IMR-90 (cell line): ENCODE measurements around the gene AOPEP. TPM values are rescaled to one million over a fixed set of nuclear protein-coding genes. Genes with fewer than 3 reads are reported as not detected.

Experiments
- ATAC-seq: fragments of 200-7000 bp; cut with Tn5 transposase; 2 replicates; pipeline ENCODE4 v1.9.1; 2020; ENCODE audit warnings: low read depth, mild to moderate bottlenecking, moderate library complexity
- BruUV-seq: library from RNA; stranded (reverse); fragments of 400-500 nt; replicated peaks from 2 replicates; lab custom pipeline; 2021; lab: Mats Ljungman, UMichigan
- CTCF ChIA-PET: fragments of 300-600 bp; formaldehyde crosslinking; extraction: SDS; loops from one replicate; lab custom pipeline; 2021; ENCODE audit warnings: antibody characterized with exemption; lab: Yijun Ruan, JAX
- POLR2A ChIA-PET: fragments of 300-600 bp; sonication (Branson Sonifier 250); formaldehyde crosslinking; loops from one replicate; lab custom pipeline; 2022; ENCODE audit warnings: antibody characterized with exemption; ENCODE audit not compliant: unreplicated experiment; lab: Charles Lee
- DNase-seq: peaks from one replicate; pipeline ENCODE4 v3.0.0; 2013
- H2AFZ ChIP-seq: replicated peaks from 2 replicates; pipeline ENCODE3; 2013; ENCODE audit warnings: low read length, mild to moderate bottlenecking; ENCODE audit not compliant: poor library complexity
- H2AK5ac ChIP-seq: 2 replicates; pipeline ENCODE4 v1.6.1; 2013; ENCODE audit warnings: low read depth, low read length, inconsistent platforms
- H2AK9ac ChIP-seq: replicated peaks from 2 replicates; pipeline ENCODE3; 2013; ENCODE audit warnings: mild to moderate bottlenecking, low read depth, low read length, moderate library complexity; ENCODE audit not compliant: poor library complexity
- H2BK120ac ChIP-seq: 2 replicates; pipeline ENCODE4 v1.6.1; 2013; ENCODE audit warnings: low read depth, low read length, inconsistent platforms
- H2BK15ac ChIP-seq: 3 replicates; pipeline ENCODE4 v1.6.1; 2013; ENCODE audit warnings: low read depth, low read length, inconsistent platforms
- H2BK20ac ChIP-seq: 2 replicates; pipeline ENCODE4 v1.6.1; 2013; ENCODE audit warnings: low read depth, mild to moderate bottlenecking, inconsistent platforms, low read length, moderate library complexity
- H2BK5ac ChIP-seq: 2 replicates; pipeline ENCODE4 v1.6.1; 2013; ENCODE audit warnings: mild to moderate bottlenecking, low read depth, low read length, inconsistent platforms; ENCODE audit not compliant: poor library complexity, severe bottlenecking
- H3K14ac ChIP-seq: replicated peaks from 2 replicates; pipeline ENCODE4 v1.6.1; 2013; ENCODE audit warnings: low read depth, low read length, inconsistent platforms
- H3K18ac ChIP-seq: 2 replicates; pipeline ENCODE4 v1.6.1; 2013; ENCODE audit warnings: low read depth, low read length, control low read depth
- H3K23ac ChIP-seq: 2 replicates; pipeline ENCODE4 v1.6.1; 2013; ENCODE audit warnings: low read depth, low read length, inconsistent platforms
- H3K27ac ChIP-seq: 2 replicates; pipeline ENCODE4 v1.5.1; 2013; ENCODE audit warnings: mild to moderate bottlenecking, control low read depth, low read length; ENCODE audit not compliant: insufficient read depth
- H3K27me3 ChIP-seq: 2 replicates; pipeline ENCODE4 v1.6.1; 2013; ENCODE audit warnings: low read length; ENCODE audit not compliant: control insufficient read depth, insufficient read depth
- H3K36me3 ChIP-seq: 2 replicates; pipeline ENCODE4 v1.6.1; 2013; ENCODE audit warnings: low read length, mixed read lengths; ENCODE audit not compliant: control insufficient read depth, insufficient read depth
- H3K4ac ChIP-seq: 2 replicates; pipeline ENCODE4 v1.6.1; 2013; ENCODE audit warnings: low read depth, low read length, inconsistent platforms
- H3K4me1 ChIP-seq: 2 replicates; pipeline ENCODE4 v1.6.1; 2013; ENCODE audit warnings: low read length, mixed read lengths; ENCODE audit not compliant: control insufficient read depth, insufficient read depth
- H3K4me2 ChIP-seq: 2 replicates; pipeline ENCODE4 v1.6.1; 2013; ENCODE audit warnings: low read depth, mild to moderate bottlenecking, control low read depth, low read length, moderate library complexity
- H3K4me3 ChIP-seq: 2 replicates; pipeline ENCODE4 v1.5.1; 2013; ENCODE audit warnings: low read depth, mild to moderate bottlenecking, control low read depth, low read length, moderate library complexity; ENCODE audit not compliant: insufficient read depth
- H3K56ac ChIP-seq: 2 replicates; pipeline ENCODE4 v1.6.1; 2013; ENCODE audit warnings: low read length, inconsistent platforms; ENCODE audit not compliant: insufficient read depth; ENCODE audit errors: extremely low read depth
- H3K79me1 ChIP-seq, 2 experiments: 2 replicates each; pipeline ENCODE4 v1.6.1; 2013; ENCODE audit warnings: low read length in 2 of 2, inconsistent platforms in 1 of 2, low read depth in 1 of 2
- H3K9ac ChIP-seq: 2 replicates; pipeline ENCODE4 v1.6.1; 2013; ENCODE audit warnings: low read depth, low read length, control low read depth
- H3K9me1 ChIP-seq: 2 replicates; pipeline ENCODE4 v1.6.1; 2013; ENCODE audit warnings: low read length, inconsistent platforms; ENCODE audit not compliant: insufficient read depth
- H3K9me3 ChIP-seq: 2 replicates; pipeline ENCODE4 v1.6.1; 2013; ENCODE audit warnings: low read length; ENCODE audit not compliant: control insufficient read depth, insufficient read depth
- H4K20me1 ChIP-seq: 2 replicates; pipeline ENCODE4 v1.6.1; 2013; ENCODE audit warnings: low read length, inconsistent platforms; ENCODE audit not compliant: insufficient read depth
- H4K5ac ChIP-seq: 2 replicates; pipeline ENCODE4 v1.6.1; 2013; ENCODE audit warnings: mild to moderate bottlenecking, low read depth, low read length, control low read depth
- H4K8ac ChIP-seq, 2 experiments: 2 replicates each; pipeline ENCODE4 v1.6.1; 2013; ENCODE audit warnings: low read depth in 2 of 2, low read length in 2 of 2, control low read depth in 1 of 2, inconsistent platforms in 1 of 2
- H4K91ac ChIP-seq: 2 replicates; pipeline ENCODE4 v1.6.1; 2013; ENCODE audit warnings: low read depth, low read length, inconsistent platforms; ENCODE audit not compliant: insufficient read depth
- CHD1 ChIP-seq: IDR thresholded peaks from 2 replicates; pipeline ENCODE4 v1.6.1; 2012; ENCODE audit warnings: low read depth, low read length, improper control_type of control experiment
- CTCF ChIP-seq: conservative IDR thresholded peaks from 2 replicates; pipeline ENCODE4 v1.5.1; 2012; ENCODE audit warnings: mild to moderate bottlenecking, low read depth, low read length, improper control_type of control experiment
- FOS ChIP-seq: fragments of 150-350 bp; IDR thresholded peaks from 2 replicates; pipeline ENCODE4 v1.6.1; 2016; ENCODE audit warnings: low read depth, low read length
- MAFK ChIP-seq: IDR thresholded peaks from 2 replicates; pipeline ENCODE4 v1.6.1; 2012; ENCODE audit warnings: low read depth, low read length, improper control_type of control experiment
- MAZ ChIP-seq: IDR thresholded peaks from 2 replicates; pipeline ENCODE4 v1.6.1; 2012; ENCODE audit warnings: low read depth, mild to moderate bottlenecking, low read length, improper control_type of control experiment, moderate library complexity, borderline replicate concordance
- MXI1 ChIP-seq: IDR thresholded peaks from 2 replicates; pipeline ENCODE4 v1.6.1; 2012; ENCODE audit warnings: low read depth, mild to moderate bottlenecking, low read length, moderate library complexity, borderline replicate concordance
- POLR2A ChIP-seq: IDR thresholded peaks from 2 replicates; pipeline ENCODE4 v1.6.1; 2012; ENCODE audit warnings: mild to moderate bottlenecking, low read depth, low read length
- RCOR1 ChIP-seq: IDR thresholded peaks from 2 replicates; pipeline ENCODE4 v1.6.1; 2012; ENCODE audit warnings: mild to moderate bottlenecking, low read length, improper control_type of control experiment; ENCODE audit not compliant: insufficient replicate concordance
- RFX5 ChIP-seq: IDR thresholded peaks from 2 replicates; pipeline ENCODE4 v1.8.0; 2012; ENCODE audit warnings: low read depth, mild to moderate bottlenecking, low read length, moderate library complexity
- SMC3 ChIP-seq: fragments of 150-350 bp; IDR thresholded peaks from 2 replicates; pipeline ENCODE4 v1.6.1; 2016; ENCODE audit warnings: low read depth, mild to moderate bottlenecking, antibody characterized with exemption, low read length, moderate library complexity
- USF2 ChIP-seq: fragments of 150-350 bp; IDR thresholded peaks from 2 replicates; pipeline ENCODE4 v1.6.1; 2017; ENCODE audit warnings: mild to moderate bottlenecking, antibody characterized with exemption, low read length, low read depth
- WGBS, 2 experiments: methylation state at CpG; one replicate each; pipeline versions ENCODE4 v1.1.5 to v1.1.7; 2013; ENCODE audit warnings: missing lambda C conversion rate in 2 of 2; ENCODE audit not compliant: insufficient read length in 1 of 2; ENCODE audit errors: extremely low coverage in 2 of 2; 5-methylcytosine and 5-hydroxymethylcytosine counted together
- dilution Hi-C: fragments of 300-500 bp; cut with HindIII; formaldehyde crosslinking; loops from one replicate; pipeline ENCODE4 v1.14.3; 2018; ENCODE audit warnings: low sequenced_read_pairs; ENCODE audit not compliant: unreplicated experiment
- in situ Hi-C: fragments of 300-500 bp; cut with MboI; formaldehyde crosslinking; loops from 3 replicates; pipeline ENCODE4 v1.14.3; 2019; ENCODE audit warnings: low sequenced_read_pairs, inconsistent platforms, mixed read lengths
- intact Hi-C: fragments of 100-400 bp; cut with micrococcal nuclease; formaldehyde crosslinking; loops from 2 replicates; pipeline ENCODE4 v1.10.0; 2022
- polyA plus RNA-seq, 3 experiments: library from polyadenylated mRNA; depleted of rRNA; stranded (reverse); fragments of >200 nt; gene quantifications; 2 replicates each; pipeline ENCODE4 v1.2.3, GENCODE V29; 2012; ENCODE audit warnings: low replicate concordance in 1 of 3
- total RNA-seq: library from RNA; depleted of rRNA; stranded (reverse); fragments of >200 nt; gene quantifications from 2 replicates; pipeline ENCODE4 v1.2.3, GENCODE V29; 2012
- TF ChIP-seq, protein P1 (sequence below): fragments of 150-350 bp; IDR thresholded peaks from 2 replicates; pipeline ENCODE4 v1.6.1; 2016; ENCODE audit warnings: low read depth, mild to moderate bottlenecking, low read length, moderate library complexity, borderline replicate concordance

AOPEP gene
- total and polyA plus RNA-seq, 2 of the 4 experiments (the other 2 are of a cell fraction): 34.9 to 38.7 TPM

DNA sequence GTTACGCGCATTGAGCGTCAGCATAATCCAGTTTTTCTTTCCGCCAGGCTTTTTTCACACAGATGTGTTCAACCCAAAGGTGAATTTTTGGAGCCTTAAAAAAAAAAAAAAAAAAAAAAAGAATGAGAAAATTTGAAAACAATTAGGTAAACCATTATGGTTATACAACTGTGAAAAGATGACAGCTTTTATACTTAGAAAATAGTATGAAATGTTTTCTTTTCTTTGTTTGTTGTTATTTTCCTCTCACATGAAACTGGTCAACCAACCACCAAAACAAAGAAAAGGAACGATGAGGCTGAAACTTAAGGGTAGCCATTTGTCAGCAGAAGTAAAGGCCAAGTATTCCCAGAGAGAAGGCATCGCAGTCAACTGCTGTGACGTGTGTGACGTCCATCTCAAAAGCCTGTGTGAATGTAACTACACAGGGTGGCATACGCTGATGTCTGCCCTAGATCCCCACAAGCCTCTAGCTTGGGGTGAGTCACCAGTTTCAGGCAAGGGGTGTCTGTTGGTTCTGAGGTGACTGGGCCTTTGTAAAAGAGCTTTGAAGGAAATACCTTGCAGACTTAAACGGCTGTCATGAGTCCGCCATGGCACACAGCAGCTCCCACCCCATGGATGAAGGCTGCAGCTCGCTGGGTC lies 182.9 kb downstream of the AOPEP start:
- Histone ChIP-seq H3K36me3 (no peaks in the 10 kb centered on the region), H2BK15ac (peak overlapping the region; percentile 18; the same call in 1 of the 3 replicates), H2BK120ac (peak overlapping the region; percentile 9; the same call in 1 of the 2 replicates), H2AFZ (no peak overlapping the region), H2BK20ac (peak overlapping the region; percentile 1; the same call in 1 of the 2 replicates), H3K14ac (no peak overlapping the region), H4K5ac (no peak overlapping the region), H4K8ac (peak overlapping the region in 1 of 2 experiments; percentile 13; a peak in 1 of 4 replicates), H3K9me3 (no peaks in the 10 kb centered on the region), H3K27me3 (no peaks in the 10 kb centered on the region), H4K20me1 (no peaks in the 10 kb centered on the region), H3K23ac (no peak overlapping the region), H4K91ac (peak overlapping the region; percentile 36), H2BK5ac (no peak overlapping the region), H3K9me1 (peaks cover 11% of the 10 kb centered on the region), H2AK9ac (no peak overlapping the region), H3K4me2 (no peak overlapping the region), H2AK5ac (peak overlapping the region; percentile 37; the same call in 1 of the 2 replicates), H3K4ac (0 out of 2 replicates have a peak overlapping the region, but pooled peaks have one; percentile 8), H3K56ac (no peak overlapping the region), H3K4me1 (peaks cover 20% of the 10 kb centered on the region), H3K9ac (no peak overlapping the region), H3K79me1 (peaks cover 0 to 27% of the 10 kb centered on the region in 2 experiments; a peak in 2 of 4 replicates), H3K4me3 (no peak overlapping the region), H3K27ac (no peak overlapping the region), H3K18ac (no peak overlapping the region; the same call in 1 of the 2 replicates)
- in situ Hi-C loops: no loop called here
- DNase-seq (no peak), ATAC-seq (no peak)
- POLR2A ChIA-PET: no interaction called here
- WGBS, 2 experiments: 100% methylated on average over 4 of the region's 12 CpGs; no CpG with 5 or more reads in 1 of the 2 experiments
- intact Hi-C loops: no loop called here
- dilution Hi-C loops: no loop called here
- no TSS peak for BruUV-seq
- CTCF ChIA-PET: no interaction called here
- no peak for TF ChIP-seq CHD1
- TF ChIP-seq POLR2A: no peak
- TF ChIP-seq RFX5: no peak
- no peak for TF ChIP-seq USF2
- no peak for TF ChIP-seq RCOR1
- TF ChIP-seq FOS: no peak
- no peak for TF ChIP-seq CTCF
- TF ChIP-seq, protein P1, sequence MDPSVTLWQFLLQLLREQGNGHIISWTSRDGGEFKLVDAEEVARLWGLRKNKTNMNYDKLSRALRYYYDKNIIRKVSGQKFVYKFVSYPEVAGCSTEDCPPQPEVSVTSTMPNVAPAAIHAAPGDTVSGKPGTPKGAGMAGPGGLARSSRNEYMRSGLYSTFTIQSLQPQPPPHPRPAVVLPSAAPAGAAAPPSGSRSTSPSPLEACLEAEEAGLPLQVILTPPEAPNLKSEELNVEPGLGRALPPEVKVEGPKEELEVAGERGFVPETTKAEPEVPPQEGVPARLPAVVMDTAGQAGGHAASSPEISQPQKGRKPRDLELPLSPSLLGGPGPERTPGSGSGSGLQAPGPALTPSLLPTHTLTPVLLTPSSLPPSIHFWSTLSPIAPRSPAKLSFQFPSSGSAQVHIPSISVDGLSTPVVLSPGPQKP: no peak
- no peak for TF ChIP-seq MAZ
- TF ChIP-seq MAFK: no peak
- TF ChIP-seq MXI1: no peak
- TF ChIP-seq SMC3: no peak
